GM18907 (cell line): ENCODE results near the gene TRIM15.
"Not testable (repeated sequence)": the region's sequence is repeated elsewhere in the genome, so short reads cannot be mapped to it uniquely, and the experiment has no call there.

Experiments used
- ATAC-seq: cut with Tn5 transposase; IDR thresholded peaks from one replicate; pipeline ENCODE4 v1.9.1; 2021; ENCODE audit warnings: mild to moderate bottlenecking, moderate library complexity; ENCODE audit not compliant: unreplicated experiment

The TRIM15 gene

GRCh38 chr6:30163090-30163917, at the start of gene TRIM15:
TSS of gene TRIM15 (plus strand) at chr6:30163546. CDS start at chr6:30163685, 139 bp downstream.
- ATAC-seq = no peak

DNA sequence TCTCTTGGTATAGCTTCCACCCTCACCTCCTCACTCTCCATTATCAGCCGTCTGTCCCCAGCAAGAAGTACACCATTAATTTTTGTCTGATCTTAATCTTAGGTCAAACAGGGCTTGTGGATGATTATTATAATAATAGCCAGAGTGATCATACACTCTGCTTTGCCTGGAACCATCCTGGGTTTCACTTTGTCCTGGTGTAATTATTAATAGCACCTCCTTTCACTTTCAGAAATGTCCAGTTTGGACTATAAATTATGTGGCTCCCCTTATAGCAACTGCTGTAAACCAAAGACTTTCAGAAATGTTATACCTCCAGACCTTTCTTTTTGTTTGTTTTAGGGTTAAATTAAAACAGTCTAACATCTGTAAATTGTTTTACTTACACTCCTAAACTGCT, 49.5 kb upstream of the TRIM15 start:
- ATAC-seq = no peak

DNA sequence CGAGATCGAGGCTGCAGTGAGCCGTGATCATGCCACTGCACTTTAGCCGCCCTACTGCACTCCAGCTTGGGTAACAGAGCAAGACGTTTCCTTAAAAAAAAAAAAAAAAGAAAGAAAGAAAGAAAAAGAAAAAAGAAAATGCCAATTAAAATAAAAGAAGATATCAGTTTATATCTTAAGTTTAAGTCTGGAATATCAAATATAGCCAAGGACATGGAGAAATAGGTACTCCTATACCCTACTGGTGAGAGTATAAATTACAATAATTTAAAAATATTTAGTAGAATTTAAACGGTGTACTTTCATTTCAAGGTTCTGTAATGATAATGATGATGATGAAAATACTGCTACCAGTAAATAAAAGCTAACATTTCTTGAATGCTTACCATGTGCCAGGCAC, 46.6 kb upstream of the TRIM15 start:
- ATAC-seq = no peak

DNA sequence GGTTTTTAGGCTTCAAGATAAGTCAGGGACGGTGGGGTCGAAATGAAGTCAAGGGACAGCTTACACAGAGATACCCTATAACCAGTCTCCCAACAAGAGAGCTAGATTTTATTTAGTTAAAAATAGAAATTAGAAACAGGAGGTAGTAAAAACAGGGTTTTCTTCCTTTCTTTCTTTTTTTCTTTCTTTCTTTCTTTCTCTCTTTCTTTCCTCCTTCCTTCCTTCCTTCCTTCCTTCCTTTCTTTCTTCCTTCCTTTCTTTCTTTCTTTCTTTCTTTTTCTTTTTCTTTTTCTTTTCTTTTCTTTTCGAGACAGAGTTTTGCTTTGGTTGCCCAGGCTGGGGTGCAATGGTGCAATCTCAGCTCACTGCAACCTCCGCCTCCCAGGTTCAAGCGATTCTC, 44.7 kb upstream of the TRIM15 start:
- not testable (repeated sequence) for ATAC-seq

DNA sequence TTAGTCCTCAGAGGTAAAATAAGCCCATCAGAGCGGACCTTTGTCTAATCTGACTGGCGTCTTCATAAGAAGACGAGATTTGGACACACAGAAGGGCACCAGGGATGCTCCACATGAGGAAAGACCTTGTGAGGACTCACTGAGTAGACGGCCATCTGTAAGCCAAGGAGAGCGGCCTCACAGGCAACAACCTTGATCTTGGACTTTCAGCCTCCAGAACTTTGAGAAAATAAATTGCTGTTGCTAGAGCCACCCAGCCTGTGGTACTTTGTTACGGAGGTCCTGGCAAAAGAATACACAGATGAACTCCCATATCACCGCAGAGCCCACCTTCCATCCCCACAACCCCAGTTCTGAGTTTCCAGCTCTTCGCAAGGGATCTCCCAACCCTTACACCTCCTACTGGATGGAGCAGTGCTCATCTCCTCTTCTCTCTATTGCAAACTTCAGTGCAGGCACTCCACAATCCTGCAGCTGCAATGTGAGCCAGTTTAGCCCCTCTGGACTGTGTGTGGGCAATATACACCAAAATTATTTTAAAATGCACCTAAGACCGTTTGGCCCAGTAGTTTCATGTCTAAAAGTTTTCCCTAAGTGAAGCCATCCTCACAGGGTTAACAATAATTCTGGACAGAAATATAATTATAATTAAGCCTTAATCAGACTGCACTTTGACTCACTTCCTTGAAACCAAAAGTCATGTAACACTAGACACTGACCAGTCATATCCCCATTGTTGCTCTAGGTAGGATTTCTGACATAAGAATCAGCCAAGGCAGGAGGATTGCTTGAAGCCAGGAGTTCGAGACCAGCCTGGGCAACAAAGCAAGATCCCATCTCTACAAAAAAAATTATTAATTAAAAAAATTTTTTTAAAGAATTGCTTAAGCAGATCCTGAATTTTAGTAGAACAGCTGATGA, 41.6 kb upstream of the TRIM15 start:
- no peak for ATAC-seq

DNA sequence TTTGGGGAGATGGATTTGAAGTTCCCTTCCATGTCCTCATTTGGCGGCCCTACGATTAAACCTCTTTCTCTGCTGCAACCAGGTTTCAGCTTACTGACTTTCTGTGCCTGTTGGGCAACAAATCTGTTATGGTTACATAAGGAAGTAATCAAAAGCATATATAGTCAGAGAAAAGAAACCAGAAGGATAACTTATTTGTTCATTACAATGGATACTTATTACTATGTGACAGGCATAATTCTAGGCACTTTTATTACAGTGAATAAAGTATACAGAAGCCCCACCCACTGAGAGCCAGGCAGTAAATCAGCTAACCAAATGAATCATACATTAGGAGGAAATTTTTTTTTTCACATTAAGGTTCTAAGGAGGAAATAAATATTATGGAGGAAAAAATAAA, 40.8 kb upstream of the TRIM15 start:
- no peak for ATAC-seq

GRCh38 chr6:30127238-30128093, 35.9 kb upstream of the TRIM15 start:
- no peak for ATAC-seq

- ATAC-seq = no peak
Measured at GRCh38 chr6:30129265-30130178, 33.8 kb upstream of the TRIM15 start.

- no peak for ATAC-seq
Measured at GRCh38 chr6:30130179-30130679, 33.1 kb upstream of the TRIM15 start.

GRCh38 chr6:30130887-30131862, 32.2 kb upstream of the TRIM15 start:
- peak; percentile 74 for ATAC-seq

- ATAC-seq = no peak
Measured at GRCh38 chr6:30131947-30132497, 31.3 kb upstream of the TRIM15 start.

- ATAC-seq = no peak
Measured at GRCh38 chr6:30135147-30135546, 28.2 kb upstream of the TRIM15 start.

GRCh38 chr6:30135757-30136156, 27.6 kb upstream of the TRIM15 start, which contains the start of gene TRIM40:
TSS of gene TRIM40 (plus strand) at chr6:30136140. CDS start at chr6:30137037, 897 bp downstream.
- ATAC-seq = no peak

- ATAC-seq = peak; percentile 56
Measured at GRCh38 chr6:30136570-30137286, 26.6 kb upstream of the TRIM15 start.

DNA sequence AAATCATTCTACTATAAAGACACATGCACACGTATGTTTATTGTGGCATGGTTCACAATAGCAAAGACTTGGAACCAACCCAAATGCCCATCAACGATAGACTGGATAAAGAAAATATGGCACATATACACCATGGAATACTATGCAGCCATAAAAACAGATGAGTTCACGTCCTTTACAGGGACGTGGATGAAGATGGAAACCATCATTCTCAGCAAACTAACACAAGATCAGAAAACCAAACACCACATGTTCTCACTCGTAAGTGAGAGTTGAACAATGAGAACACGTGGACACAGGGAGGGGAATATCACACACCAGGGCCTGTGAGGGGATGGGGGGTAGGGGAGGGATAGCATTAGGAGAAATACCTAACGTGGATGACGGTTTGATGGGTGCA, 23.1 kb upstream of the TRIM15 start:
- not testable (repeated sequence) for ATAC-seq

DNA sequence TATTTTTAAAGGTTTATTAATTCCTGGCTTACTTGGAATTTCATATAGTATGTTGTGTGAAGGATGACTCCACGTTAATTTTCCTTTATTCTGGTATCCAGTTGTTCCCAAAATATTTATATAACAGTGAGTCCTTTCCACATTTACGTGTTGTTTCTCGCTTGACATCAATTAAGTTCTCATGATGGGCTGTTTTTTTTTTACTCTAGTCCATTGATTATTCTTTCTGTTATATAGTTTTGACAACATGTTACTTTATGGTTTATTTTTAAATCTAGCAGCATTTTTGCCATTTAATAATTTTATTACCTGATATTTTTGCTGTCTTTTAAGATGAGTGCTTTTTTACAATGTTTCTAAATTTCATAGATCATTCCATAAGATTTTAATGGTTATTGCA, 20.7 kb upstream of the TRIM15 start:
- ATAC-seq = no peak

GRCh38 chr6:30143780-30144179, 19.6 kb upstream of the TRIM15 start:
- no peak for ATAC-seq
